ENCODE data around the gene SRXN1.

GRCh38 chr20:615514-615913 is 37.5 kb downstream of the SRXN1 start:
- TF ChIP-seq EZH2 (IDR thresholded peaks at IDR 0.05; ENCODE audit: insufficient read depth, poor library complexity, severe bottlenecking) (no peak), EZH2phosphoT487 (IDR thresholded peaks at IDR 0.05; ENCODE audit: insufficient read depth, low read depth) (no peak)
